GF-D8 (cell line): ENCODE measurements around the gene TMEM126B.
"Not testable (repeated sequence)": the region's sequence is repeated elsewhere in the genome, so short reads cannot be mapped to it uniquely, and the experiment has no call there.

ENCODE experiments used
- DNase-seq: peaks from one replicate; lab custom pipeline; 2025; lab: John Stamatoyannopoulos, UW

Gene TMEM126B

DNA sequence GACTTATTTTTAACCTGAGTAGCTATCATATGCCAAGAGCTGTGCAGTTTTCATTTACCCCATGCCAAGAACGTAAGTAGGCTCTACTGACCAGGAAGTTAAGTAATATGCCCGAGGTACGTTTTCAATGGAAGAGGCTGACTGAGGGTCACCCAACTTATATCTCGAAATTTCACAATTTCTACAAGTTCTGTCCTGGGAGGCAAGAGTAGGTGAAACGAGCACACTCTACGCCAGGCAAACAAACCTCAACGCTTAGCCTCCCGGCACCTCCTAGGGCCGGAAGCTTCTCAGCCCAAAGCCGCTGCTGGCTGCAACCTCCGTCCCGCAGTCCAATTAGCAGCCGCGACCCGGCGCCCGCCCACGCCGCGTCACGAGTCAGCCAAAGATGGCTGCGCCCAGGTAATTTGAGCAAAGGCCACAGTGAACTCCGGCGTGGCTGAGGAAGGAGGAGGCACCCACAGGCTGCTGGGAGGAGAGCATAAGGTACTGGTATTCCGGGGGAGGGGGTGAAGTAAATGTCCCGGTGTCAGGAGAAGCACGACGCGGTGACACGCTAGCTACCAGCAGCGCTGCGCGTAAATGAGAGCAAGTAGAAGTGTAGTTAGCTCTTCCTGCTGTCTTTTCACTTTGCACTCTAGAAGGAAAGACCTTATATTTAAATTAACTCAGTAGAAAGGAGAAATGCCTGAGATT lies 19.4 kb downstream of the TMEM126B start, which contains the start of gene TMEM126A:
TSS of gene TMEM126A (plus strand) at position 364 of the 696 bp plus-strand sequence. CDS start 2,289 bp downstream, outside the sequence.
- DNase-seq: peak; percentile 75

GRCh38 chr11:85651118-85651517 lies 22.7 kb downstream of the TMEM126B start:
- no peak for DNase-seq

DNA sequence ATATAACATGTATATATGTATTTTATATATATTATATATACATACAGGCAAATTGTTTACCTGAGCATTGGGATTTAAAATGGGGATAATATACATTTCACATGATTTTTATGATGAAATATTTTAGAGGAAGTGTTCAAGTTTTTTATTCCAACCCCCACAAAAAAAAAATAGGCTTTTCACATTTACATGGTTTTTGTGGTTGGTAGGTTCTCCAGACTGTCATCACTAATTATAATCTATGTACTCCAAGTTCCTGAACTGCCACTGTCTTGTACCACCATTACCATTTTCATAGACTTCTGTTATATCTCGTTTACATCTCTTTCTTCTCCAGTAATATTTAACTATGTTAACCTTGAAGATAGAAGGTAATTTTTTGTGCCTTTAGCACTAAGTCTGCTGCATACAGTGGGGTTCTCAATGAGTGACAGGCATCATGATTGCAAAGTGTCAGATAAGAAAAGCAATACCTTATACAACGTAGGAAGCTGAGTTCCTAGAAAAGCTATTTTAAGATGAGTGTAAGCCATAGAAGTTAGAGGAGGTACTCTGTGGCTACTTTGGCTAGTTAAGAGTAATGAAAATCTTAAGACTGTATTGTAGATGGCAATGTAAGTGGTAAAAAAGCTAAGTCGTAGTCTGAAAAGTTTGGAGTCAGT lies 24.5 kb downstream of the TMEM126B start:
- DNase-seq: no peak

DNA sequence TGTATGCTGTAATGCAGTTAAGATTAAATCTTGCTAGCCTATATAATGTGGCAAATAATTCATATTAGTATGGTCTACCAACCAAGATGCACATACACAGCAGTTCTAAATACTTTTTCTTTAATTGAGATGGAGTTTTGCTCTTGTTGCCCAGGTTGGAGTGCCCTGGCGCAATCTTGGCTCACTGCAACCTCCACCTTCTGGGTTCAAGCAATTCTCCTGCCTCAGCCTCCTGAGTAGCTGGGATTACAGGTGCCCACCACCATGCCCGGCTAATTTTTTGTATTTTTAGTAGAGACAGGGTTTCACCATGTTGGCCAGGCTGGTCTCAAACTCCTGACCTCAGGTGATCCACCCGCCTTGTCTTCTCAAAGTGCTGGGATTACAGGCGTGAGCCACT lies 25.9 kb downstream of the TMEM126B start:
- not testable (repeated sequence) for DNase-seq

DNA sequence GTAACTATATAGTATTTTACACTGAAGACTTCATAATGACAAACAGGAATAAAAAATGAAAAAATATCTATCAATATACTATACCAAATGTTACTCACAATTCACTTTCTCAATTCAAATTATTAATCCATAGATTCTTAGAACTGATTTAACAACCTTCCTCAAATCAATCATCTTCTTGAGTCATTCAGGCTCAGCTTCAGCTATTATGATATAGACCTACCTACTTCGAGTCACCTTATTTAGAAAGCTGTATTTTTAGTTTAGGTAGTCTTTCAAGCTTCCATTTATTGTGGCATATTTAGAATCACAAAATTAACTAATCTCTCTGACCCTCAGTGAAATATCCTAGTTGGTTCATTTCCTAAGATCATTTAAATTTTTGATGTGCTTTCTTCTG lies 28.4 kb downstream of the TMEM126B start:
- DNase-seq: no peak

DNA sequence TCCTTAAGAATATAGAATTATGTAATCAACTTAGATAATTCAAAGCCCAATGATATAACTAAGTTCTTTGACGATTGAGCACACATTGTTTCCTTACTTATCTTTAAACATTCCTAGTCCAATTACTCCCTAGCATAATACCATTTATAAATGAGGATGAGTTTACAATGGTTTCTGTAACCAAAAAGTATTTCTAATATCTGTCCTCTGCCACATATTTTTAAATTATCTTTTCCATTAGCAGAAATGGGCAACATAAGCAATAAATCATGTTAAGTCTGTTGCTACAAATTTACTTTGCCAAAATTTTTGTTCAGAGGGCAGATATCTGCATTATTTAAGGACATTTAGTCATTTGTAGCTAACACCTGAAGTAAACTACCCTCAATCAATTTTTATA lies 29.8 kb downstream of the TMEM126B start:
- no peak for DNase-seq

- no peak for DNase-seq
Measured at GRCh38 chr11:85661972-85662664, 33.7 kb downstream of the TMEM126B start.

DNA sequence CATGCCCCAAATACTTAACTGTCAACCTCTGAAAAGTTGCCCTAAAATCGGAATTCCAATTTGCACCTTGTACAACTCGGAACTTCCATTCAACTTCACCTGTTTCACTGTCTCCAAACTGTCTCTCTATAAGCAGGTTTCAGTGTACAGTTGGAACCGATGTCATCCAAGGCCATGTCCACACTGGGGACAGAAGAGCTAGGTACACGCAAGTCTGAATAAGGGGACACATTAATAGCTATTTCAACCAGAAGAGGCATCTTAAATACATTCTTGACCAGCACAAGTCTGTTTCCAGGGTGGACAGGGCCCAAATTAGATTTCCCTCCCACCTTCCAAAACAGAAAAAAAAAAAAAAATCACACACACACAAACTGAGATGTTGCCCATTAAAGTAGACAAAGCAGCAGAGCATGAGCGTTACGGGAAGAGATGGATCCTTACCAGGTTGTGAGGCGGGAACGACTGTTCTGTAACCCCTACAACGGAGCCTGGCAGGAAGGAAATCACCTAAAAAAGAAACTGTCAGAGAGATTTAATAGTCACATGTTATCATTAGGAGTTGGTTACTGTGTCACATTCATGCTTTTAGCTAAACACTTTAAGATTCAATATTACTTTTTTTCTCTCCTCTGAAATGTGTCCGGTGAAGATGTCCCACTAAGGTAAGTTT lies 34.8 kb downstream of the TMEM126B start:
- no peak for DNase-seq

DNA sequence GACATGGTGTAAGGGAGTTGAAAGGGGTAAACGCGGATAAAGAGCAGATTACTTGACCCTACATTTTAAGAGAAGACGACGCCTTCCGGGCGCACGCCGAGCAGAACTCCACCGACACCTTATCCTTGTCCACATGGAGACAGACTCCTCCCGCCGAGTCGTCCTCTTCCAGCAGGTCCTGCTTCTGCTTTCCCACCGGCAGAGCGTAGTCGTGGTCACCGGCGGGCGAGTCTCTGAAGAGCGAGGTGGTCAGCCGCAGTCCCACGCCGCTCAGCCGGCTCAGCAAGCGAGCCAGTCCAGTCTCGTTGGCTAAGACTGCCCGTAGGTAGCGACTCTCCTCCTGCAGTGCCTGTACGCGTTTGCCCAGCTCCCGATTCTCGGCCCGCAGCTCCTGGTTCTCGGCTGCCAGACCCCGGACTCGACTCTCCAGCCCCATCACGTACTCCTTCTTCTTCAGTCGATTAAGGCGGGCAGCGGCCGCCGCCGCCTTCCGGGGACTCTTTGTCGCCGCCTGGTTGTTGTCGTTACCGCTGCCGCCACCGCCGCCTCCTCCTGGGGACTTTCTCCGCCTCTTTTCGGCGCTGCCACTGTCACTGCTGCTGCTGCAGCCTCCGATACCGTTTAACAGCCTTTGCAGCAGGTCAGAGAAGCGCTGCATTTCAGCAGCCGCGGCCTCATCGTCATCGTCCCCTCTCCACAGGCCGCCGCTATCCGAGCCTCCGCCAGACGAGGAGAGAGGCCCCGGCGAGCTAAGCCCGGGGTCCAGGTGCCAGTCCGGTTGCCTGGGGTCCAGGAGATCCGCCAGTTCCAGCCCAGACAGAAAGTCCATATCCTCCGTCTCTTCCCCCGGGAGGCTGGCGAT lies 35.6 kb downstream of the TMEM126B start:
- DNase-seq: peak; percentile 47

- DNase-seq: peak; percentile 71
Measured at GRCh38 chr11:85664615-85665481, 36.5 kb downstream of the TMEM126B start, which contains the start of gene CREBZF. CREBZF (minus strand) TSS chr11:85665129; CDS start chr11:85664875, 254 bp downstream.

DNA sequence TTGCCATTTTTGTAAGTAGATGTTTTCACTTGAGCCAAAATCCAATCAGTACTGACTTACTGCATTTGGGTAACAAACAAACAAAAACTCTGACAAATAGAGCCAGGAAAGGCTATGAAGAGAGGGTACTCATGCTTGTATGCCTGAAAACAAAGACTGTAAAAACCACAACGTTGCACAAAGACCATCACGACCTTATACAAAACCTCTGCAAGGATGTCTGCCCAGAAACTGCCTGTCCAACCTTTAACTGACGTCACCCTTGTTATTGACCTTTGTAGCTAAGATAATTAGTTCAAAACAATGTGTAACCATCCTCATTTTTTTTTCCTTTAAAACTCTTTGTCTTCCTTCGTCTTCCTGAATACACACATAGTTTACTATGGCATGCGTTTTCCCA lies 37.3 kb downstream of the TMEM126B start:
- no peak for DNase-seq

DNA sequence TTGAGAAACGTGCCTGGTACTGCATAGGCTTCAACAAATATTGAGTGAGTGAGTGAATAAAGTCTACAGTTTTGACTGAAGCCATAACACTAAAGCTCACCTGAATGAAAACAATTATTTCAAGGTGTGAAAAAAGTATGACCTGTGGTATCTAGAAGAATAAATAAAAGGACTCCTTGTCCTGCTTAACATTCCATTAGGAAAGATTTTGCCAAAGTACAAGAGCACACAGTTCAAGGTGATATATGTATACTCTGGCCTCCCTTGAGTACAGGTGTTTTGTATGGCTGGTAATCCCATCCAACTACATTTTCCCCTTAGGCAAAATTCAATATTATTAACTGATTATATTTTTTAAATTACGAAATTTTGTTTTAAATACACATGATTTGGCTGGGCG lies 38.3 kb downstream of the TMEM126B start:
- no peak for DNase-seq

- no peak for DNase-seq
Measured at GRCh38 chr11:85668157-85668556, 39.8 kb downstream of the TMEM126B start.

DNA sequence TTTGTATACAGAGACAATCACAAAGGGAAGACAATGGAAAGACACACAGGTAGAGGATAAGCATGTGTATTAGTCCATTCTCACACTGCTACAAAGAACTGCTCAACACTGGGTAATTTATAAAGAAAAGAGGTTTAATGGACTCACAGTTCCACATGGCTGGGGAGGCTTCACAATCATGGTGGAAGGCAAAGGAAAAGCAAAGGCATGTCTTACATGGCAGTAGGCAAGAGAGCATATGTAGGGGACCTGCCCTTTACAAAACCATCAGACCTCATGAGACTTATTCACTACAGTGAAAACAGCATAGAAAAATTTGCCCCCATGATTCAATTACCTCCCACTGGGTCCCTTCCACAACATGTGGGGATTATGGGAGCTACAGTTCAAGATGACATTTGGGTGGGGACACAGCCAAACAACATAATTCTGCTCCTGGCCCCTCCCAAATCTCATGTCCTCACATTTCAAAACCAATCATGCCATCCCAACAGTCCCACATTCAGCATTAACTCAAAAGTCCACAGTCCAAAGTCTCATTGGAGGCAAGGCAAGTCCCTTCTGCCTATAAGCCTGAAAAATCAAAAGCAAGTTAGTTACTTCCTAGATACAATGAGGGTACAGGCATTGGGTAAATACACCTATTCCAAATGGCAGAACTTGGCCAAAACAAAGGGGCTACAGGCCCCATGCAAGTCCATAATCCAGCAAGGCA lies 42.7 kb downstream of the TMEM126B start:
- not testable (repeated sequence) for DNase-seq

DNA sequence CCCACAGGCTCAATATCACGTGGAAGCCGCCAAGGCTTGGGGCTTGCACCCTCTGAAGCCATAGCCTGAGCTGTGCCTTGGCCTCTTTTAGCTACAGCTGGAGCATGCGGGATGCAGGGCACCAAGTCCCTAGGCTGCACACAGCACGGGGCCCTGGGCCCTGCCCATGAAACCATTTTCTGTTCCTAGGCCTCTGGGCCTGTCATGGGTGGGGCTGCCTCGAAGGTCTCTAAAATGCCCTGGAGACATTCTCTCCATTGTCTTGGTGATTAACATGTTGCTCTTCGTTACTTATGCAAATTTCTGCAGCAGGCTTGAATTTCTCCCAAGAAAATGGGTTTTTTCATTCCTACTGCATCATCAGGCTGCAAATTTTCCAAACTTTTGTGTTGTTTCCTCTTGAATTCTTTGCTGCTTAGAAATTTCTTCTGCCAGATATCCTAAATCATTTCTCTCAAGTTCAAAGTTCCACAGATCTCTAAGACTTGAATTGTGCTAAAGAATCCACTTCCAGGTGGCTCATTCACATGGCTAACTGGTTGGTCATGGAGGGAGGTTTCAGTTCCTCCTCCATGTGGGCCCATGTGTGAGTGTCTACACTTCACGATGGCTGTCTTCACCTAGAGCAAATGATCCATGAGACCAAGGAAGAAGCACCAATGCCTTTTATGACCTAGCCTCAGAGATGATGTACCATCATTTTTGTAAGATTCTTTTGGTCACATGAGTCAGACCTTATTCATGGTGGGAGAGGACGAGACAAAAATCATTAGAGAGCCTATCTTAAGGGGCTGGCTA lies 43.9 kb downstream of the TMEM126B start:
- DNase-seq: no peak

DNA sequence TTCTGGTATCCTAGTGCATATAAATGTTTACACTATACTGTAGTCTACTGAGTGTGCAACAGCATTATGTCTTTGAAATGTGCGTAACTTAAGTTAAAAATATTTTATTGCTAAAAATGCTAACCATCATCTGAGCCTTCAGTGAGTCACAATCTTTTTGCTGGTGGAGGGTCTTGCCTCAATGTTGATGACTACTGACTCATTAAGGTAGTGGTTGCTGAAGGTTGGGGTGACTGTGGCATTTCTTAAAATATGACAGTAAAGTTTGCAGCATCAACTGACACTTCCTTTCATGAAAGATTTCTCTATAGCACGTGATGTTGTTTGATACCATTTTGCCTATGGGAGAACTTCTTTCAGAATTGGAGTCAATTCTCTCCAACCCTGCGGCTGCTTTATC lies 45.0 kb downstream of the TMEM126B start:
- DNase-seq: no peak

- no peak for DNase-seq
Measured at GRCh38 chr11:85679576-85679975, 51.2 kb downstream of the TMEM126B start.

DNA sequence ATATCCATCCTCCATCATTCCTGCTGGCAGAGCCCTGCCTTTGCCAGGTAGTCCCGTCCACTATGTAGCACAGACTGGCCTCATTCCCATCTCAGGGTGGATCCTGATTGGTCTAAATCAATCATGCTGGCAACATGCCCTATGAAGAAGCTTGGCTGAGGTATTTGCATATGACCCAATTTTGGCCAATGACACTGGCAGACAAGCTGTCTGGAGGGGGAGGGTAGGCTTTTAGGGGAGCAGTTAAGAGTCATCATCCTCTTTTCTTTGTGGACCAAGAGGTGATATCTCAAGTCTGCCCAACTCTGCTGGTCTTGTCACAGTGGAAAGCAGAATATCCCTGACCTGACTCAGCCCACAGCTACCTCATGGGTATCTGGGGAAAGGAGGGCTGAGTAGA lies 52.5 kb downstream of the TMEM126B start:
- no peak for DNase-seq
